Measurements from ENCODE around the gene ENTPD8.

DNA sequence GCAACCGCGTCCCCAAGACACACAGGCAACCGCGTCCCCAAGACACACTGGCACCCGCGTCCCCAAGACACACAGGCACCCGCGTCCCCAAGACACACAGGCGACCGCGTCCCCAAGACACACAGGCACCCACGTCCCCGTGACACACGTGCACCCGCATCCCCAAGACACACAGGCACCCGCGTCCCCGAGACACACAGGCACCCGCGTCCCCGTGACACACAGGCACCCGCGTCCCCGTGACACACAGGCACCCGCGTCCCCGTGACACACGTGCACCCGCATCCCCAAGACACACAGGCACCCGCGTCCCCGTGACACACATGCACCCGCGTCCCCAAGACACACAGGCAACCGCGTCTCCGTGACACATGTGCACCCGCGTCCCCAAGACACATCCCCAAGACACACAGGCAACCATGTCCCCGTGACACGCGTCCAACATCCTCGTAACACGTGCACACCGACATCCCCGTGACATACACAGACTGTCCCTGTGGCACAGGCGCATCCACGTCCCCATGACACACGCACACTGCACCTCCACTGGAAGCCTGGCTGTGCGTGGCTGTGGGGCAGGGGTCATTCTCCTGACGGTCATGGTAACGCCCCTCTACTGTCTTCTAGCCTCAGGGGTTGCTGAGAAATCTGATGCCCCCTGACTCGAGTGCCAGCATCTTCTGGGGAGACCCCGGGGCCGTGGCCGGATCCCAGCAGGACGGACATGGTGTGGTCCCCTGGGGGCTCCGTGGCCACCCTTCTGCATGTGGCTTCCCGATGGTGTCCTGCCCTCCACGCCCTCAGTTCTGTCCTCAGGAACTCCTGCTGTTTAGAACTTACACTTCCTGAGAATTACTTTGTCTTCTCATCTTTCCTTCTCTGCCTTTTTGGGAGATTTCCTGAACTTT, 42.3 kb downstream of the ENTPD8 start:
- TF ChIP-seq POLR2A (IDR thresholded peaks at IDR 0.05) (no peak), EP300 (IDR thresholded peaks at IDR 0.05) (no peak)
- TF ChIP-seq, protein P1, sequence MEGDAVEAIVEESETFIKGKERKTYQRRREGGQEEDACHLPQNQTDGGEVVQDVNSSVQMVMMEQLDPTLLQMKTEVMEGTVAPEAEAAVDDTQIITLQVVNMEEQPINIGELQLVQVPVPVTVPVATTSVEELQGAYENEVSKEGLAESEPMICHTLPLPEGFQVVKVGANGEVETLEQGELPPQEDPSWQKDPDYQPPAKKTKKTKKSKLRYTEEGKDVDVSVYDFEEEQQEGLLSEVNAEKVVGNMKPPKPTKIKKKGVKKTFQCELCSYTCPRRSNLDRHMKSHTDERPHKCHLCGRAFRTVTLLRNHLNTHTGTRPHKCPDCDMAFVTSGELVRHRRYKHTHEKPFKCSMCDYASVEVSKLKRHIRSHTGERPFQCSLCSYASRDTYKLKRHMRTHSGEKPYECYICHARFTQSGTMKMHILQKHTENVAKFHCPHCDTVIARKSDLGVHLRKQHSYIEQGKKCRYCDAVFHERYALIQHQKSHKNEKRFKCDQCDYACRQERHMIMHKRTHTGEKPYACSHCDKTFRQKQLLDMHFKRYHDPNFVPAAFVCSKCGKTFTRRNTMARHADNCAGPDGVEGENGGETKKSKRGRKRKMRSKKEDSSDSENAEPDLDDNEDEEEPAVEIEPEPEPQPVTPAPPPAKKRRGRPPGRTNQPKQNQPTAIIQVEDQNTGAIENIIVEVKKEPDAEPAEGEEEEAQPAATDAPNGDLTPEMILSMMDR (IDR thresholded peaks at IDR 0.05), result no peak
